Measurements from ENCODE around the gene GPC1.

GPC1 gene

DNA sequence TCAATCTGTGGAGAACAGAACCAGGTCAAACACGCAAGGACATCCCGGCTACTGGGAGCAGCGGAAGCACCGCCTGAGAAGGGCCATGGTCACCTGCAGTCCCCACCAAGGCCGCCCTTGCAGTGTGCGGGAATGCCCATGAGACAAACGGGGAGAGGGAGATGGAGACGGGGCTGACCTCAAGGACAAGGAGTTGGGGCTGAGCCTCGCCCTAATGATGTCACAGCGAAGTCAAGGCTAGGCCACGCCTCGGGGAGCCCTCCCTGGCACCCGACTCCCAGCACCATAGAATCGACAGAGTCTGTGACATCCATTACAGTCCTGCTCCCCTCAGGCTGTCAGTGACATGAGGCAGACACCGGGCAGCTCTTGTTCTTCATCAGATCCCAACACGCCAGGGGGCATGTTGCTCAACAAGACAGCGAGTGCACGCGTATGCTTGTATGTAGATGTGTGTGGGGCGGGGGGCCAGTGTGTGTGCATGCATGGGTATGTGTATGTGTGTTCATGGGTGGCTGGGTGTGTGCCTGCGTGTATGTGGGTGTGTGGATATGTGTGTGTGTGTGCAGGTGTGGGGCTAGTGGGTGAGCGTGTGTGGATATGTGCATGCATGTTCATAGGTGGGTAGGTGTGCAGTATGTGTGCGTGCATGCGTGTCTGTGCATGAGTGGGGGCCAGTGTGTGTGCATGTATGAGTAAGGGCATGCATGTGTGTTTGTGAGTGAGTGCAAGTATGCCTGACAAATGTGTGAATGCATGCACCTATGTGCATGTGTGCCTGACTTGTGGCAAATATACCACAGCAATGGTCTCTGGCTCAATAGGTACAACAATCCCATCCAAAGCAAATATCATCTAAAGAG lies 65.3 kb downstream of the GPC1 start:
- Histone ChIP-seq H3K18ac (ENCODE audit: low read length) (no peak overlapping the region), H3K14ac (ENCODE audit: low read length) (no peak overlapping the region), H4K91ac (ENCODE audit: low read depth, low read length) (no peak overlapping the region), H2BK12ac (ENCODE audit: low read length) (no peak overlapping the region), H4K12ac (ENCODE audit: low read depth, low read length) (no peak overlapping the region), H2BK5ac (ENCODE audit: low read depth, low read length, poor library complexity) (no peak overlapping the region), H3K79me2 (ENCODE audit: control insufficient read depth, insufficient read depth, low read length, poor library complexity) (no peaks in the 10 kb centered on the region), H3K23ac (ENCODE audit: low read length) (no peak overlapping the region), H3K9ac (ENCODE audit: low read length) (no peak overlapping the region), H3K79me1 (ENCODE audit: low read length) (no peaks in the 10 kb centered on the region), H4K8ac (ENCODE audit: low read depth, low read length) (no peak overlapping the region), H2AK5ac (ENCODE audit: low read length) (no peak overlapping the region), H3K4me1 (ENCODE audit: control insufficient read depth in 1 of 2, insufficient read depth in 2 of 2, low read length in 2 of 2) (no peaks in the 10 kb centered on the region), H3K4me3 (ENCODE audit: low read depth, low read length) (no peak overlapping the region), H2BK120ac (ENCODE audit: insufficient read depth, low read length, poor library complexity) (no peak overlapping the region), H3K4me2 (ENCODE audit: low read length) (no peak overlapping the region), H3K9me3 (ENCODE audit: insufficient read depth, low read depth, low read length) (peaks cover 7% of the 10 kb centered on the region), H2AFZ (ENCODE audit: insufficient read depth, low read length, poor library complexity) (no peak overlapping the region), H3K36me3 (ENCODE audit: control insufficient read depth in 1 of 2, insufficient read depth in 2 of 2, low read length in 2 of 2) (no peaks in the 10 kb centered on the region), H3K27me3 (ENCODE audit: insufficient read depth, low read length) (no peaks in the 10 kb centered on the region), H3K27ac (ENCODE audit: low read depth, low read length) (no peak overlapping the region), H3K4ac (ENCODE audit: low read depth, low read length) (no peak overlapping the region)
- no CpG with 5 or more reads among the region's 24 CpGs for WGBS (ENCODE audit: extremely low coverage, insufficient coverage, insufficient read length)
- DNase-seq, result peak; percentile 14 to 43

DNA sequence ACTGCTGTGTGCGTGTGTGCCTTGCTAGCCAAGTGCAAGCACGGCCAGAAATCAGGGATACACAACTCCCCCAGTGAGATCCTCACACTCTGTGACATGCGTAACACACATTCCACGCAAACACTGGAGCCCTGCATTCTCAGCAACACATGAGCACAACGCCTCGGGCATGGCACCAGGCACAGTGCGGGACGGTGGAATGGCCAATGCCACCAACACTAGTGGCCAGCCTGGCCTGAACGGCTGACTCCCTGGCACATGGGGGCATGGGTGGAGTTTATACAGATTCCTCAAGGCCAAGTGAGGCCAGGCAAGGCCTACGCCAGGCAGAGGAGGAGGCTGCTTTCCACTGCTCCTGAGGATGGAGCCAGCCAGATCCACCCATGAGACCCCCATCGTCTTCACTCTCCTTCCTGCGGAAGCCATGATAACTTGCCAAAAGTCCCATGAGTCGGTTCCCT lies 66.1 kb downstream of the GPC1 start:
- Histone ChIP-seq H3K9ac (ENCODE audit: low read length) (no peak overlapping the region), H3K36me3 (ENCODE audit: control insufficient read depth in 1 of 2, insufficient read depth in 2 of 2, low read length in 2 of 2) (no peaks in the 10 kb centered on the region), H3K4ac (ENCODE audit: low read depth, low read length) (no peak overlapping the region), H2AK5ac (ENCODE audit: low read length) (no peak overlapping the region), H2BK120ac (ENCODE audit: insufficient read depth, low read length, poor library complexity) (no peak overlapping the region), H3K9me3 (ENCODE audit: insufficient read depth, low read depth, low read length) (peaks cover 7% of the 10 kb centered on the region), H3K79me2 (ENCODE audit: control insufficient read depth, insufficient read depth, low read length, poor library complexity) (no peaks in the 10 kb centered on the region), H4K8ac (ENCODE audit: low read depth, low read length) (no peak overlapping the region), H4K12ac (ENCODE audit: low read depth, low read length) (no peak overlapping the region), H3K4me3 (ENCODE audit: low read depth, low read length) (peak overlapping the region; percentile 16), H2AFZ (ENCODE audit: insufficient read depth, low read length, poor library complexity) (no peak overlapping the region), H3K79me1 (ENCODE audit: low read length) (no peaks in the 10 kb centered on the region), H3K27ac (ENCODE audit: low read depth, low read length) (no peak overlapping the region), H2BK12ac (ENCODE audit: low read length) (no peak overlapping the region), H3K23ac (ENCODE audit: low read length) (no peak overlapping the region), H3K4me2 (ENCODE audit: low read length) (no peak overlapping the region), H3K27me3 (ENCODE audit: insufficient read depth, low read length) (no peaks in the 10 kb centered on the region), H3K18ac (ENCODE audit: low read length) (no peak overlapping the region), H2BK5ac (ENCODE audit: low read depth, low read length, poor library complexity) (no peak overlapping the region), H4K91ac (ENCODE audit: low read depth, low read length) (no peak overlapping the region), H3K14ac (ENCODE audit: low read length) (no peak overlapping the region), H3K4me1 (ENCODE audit: control insufficient read depth in 1 of 2, insufficient read depth in 2 of 2, low read length in 2 of 2) (no peaks in the 10 kb centered on the region)
- WGBS (ENCODE audit: extremely low coverage, insufficient coverage, insufficient read length), result no CpG with 5 or more reads among the region's 13 CpGs
- no peak for DNase-seq

DNA sequence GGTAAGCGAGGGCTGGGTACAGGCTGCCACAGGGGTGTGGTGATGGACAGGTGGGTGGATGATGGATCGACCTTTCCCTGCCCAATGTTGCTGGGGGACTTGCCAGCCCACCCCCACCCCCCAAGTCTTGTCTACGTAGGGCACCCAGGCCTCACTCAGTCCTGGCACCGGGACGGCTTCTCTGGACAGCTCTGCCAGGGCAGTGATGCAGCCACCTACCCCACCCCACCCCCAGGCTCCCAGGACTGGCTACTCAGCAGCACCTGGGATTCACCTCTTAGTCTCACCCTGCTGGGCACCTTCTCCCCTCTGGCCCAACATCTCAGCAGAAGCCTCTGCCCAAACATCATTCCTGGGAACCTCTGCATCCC lies 66.6 kb downstream of the GPC1 start:
- H3K4me3 ChIP-seq (ENCODE audit: low read depth, low read length), result no peak overlapping the region
- H3K14ac ChIP-seq (ENCODE audit: low read length), result no peak overlapping the region
- no peak overlapping the region for H3K27ac ChIP-seq (ENCODE audit: low read depth, low read length)
- H3K79me1 ChIP-seq (ENCODE audit: low read length), result no peaks in the 10 kb centered on the region
- no peaks in the 10 kb centered on the region for H3K27me3 ChIP-seq (ENCODE audit: insufficient read depth, low read length)
- H3K9me3 ChIP-seq (ENCODE audit: insufficient read depth, low read depth, low read length), result peaks cover 7% of the 10 kb centered on the region
- H4K8ac ChIP-seq (ENCODE audit: low read depth, low read length), result no peak overlapping the region
- H3K4me2 ChIP-seq (ENCODE audit: low read length), result no peak overlapping the region
- no peaks in the 10 kb centered on the region for H3K79me2 ChIP-seq (ENCODE audit: control insufficient read depth, insufficient read depth, low read length, poor library complexity)
- H3K36me3 ChIP-seq (ENCODE audit: control insufficient read depth in 1 of 2, insufficient read depth in 2 of 2, low read length in 2 of 2), result no peaks in the 10 kb centered on the region
- H2BK5ac ChIP-seq (ENCODE audit: low read depth, low read length, poor library complexity), result no peak overlapping the region
- no peak overlapping the region for H2AK5ac ChIP-seq (ENCODE audit: low read length)
- H4K91ac ChIP-seq (ENCODE audit: low read depth, low read length), result no peak overlapping the region
- no peak overlapping the region for H3K9ac ChIP-seq (ENCODE audit: low read length)
- no peak overlapping the region for H3K18ac ChIP-seq (ENCODE audit: low read length)
- no peak overlapping the region for H3K4ac ChIP-seq (ENCODE audit: low read depth, low read length)
- no peak overlapping the region for H4K12ac ChIP-seq (ENCODE audit: low read depth, low read length)
- no peak overlapping the region for H2BK120ac ChIP-seq (ENCODE audit: insufficient read depth, low read length, poor library complexity)
- no peaks in the 10 kb centered on the region for H3K4me1 ChIP-seq (ENCODE audit: control insufficient read depth in 1 of 2, insufficient read depth in 2 of 2, low read length in 2 of 2)
- no peak for DNase-seq
- no peak overlapping the region for H3K23ac ChIP-seq (ENCODE audit: low read length)
- no CpG with 5 or more reads among the region's 5 CpGs for WGBS (ENCODE audit: extremely low coverage, insufficient coverage, insufficient read length)
- no peak overlapping the region for H2AFZ ChIP-seq (ENCODE audit: insufficient read depth, low read length, poor library complexity)
- H2BK12ac ChIP-seq (ENCODE audit: low read length), result no peak overlapping the region

DNA sequence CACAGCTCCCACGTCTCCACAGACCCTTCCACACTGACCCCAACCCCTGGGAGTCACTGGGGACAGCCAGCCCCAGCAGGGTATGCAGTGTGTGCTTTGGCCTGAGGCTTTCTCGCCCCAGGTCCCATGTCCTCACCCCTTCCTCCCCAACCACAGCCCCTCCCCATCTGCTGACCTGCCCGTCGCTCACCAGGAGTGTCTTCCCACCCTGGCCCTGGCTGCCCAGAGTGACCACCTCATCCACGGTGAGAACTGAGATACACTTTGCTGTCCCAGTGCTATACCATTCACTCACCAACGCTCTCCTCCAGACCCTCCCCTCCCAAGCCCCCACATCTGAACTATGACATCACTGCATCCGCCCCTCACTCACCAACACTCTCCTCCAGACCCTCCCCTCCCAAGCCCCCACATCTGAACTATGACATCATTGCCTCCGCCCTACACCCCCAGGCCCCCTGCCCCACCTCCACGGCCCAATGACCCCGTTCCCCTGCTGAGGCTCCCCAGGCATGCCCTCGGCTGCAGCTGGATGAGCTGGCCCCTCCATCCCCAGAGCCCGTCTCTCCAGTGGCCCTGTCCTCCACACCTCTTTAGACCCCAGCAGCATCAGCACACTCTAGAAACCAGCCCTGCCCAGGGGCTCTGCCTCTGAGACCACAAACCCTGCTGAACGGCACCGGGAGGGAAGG lies 67.1 kb downstream of the GPC1 start:
- Histone ChIP-seq H2AFZ (ENCODE audit: insufficient read depth, low read length, poor library complexity) (no peak overlapping the region), H3K9ac (ENCODE audit: low read length) (no peak overlapping the region), H3K27me3 (ENCODE audit: insufficient read depth, low read length) (no peaks in the 10 kb centered on the region), H2BK120ac (ENCODE audit: insufficient read depth, low read length, poor library complexity) (no peak overlapping the region), H2BK12ac (ENCODE audit: low read length) (no peak overlapping the region), H4K8ac (ENCODE audit: low read depth, low read length) (no peak overlapping the region), H4K12ac (ENCODE audit: low read depth, low read length) (no peak overlapping the region), H3K18ac (ENCODE audit: low read length) (no peak overlapping the region), H3K79me2 (ENCODE audit: control insufficient read depth, insufficient read depth, low read length, poor library complexity) (no peaks in the 10 kb centered on the region), H2BK5ac (ENCODE audit: low read depth, low read length, poor library complexity) (no peak overlapping the region), H3K4me2 (ENCODE audit: low read length) (no peak overlapping the region), H4K91ac (ENCODE audit: low read depth, low read length) (no peak overlapping the region), H3K4ac (ENCODE audit: low read depth, low read length) (no peak overlapping the region), H3K4me3 (ENCODE audit: low read depth, low read length) (no peak overlapping the region), H3K23ac (ENCODE audit: low read length) (no peak overlapping the region), H3K4me1 (ENCODE audit: control insufficient read depth in 1 of 2, insufficient read depth in 2 of 2, low read length in 2 of 2) (no peaks in the 10 kb centered on the region), H3K27ac (ENCODE audit: low read depth, low read length) (no peak overlapping the region), H2AK5ac (ENCODE audit: low read length) (no peak overlapping the region), H3K14ac (ENCODE audit: low read length) (no peak overlapping the region), H3K79me1 (ENCODE audit: low read length) (no peaks in the 10 kb centered on the region), H3K9me3 (ENCODE audit: insufficient read depth, low read depth, low read length) (peaks cover 7% of the 10 kb centered on the region), H3K36me3 (ENCODE audit: control insufficient read depth in 1 of 2, insufficient read depth in 2 of 2, low read length in 2 of 2) (no peaks in the 10 kb centered on the region)
- DNase-seq, result no peak
- whole genome bisulfite sequencing (ENCODE audit: extremely low coverage, insufficient coverage, insufficient read length), result no CpG with 5 or more reads among the region's 14 CpGs

All from trophoblast cell (in vitro differentiated cells and primary cell).